Stimulated activated CD4-positive, alpha-beta T cell treated with anti-CD3 and anti-CD28 coated beads, Interleukin-1b, Interleukin-23, amount 100 ng/mL, for 1 hour (primary cell): ENCODE data around the gene PCSK6.
"Not testable (repeated sequence)": the region's sequence is repeated elsewhere in the genome, so short reads cannot be mapped to it uniquely, and the experiment has no call there.

Source experiments
- DNase-seq, 2 donors: peaks; one replicate each; pipeline ENCODE4 v3.0.0-alpha.2; 2020; ENCODE audit warnings: low read depth in 2 of 2

PCSK6 gene

GRCh38 chr15:101463270-101463669 is 26.2 kb downstream of the PCSK6 start:
- no peak for DNase-seq

- no peak for DNase-seq
These were observed 28.4 kb downstream of the PCSK6 start for GRCh38 chr15:101461097-101461496.

GRCh38 chr15:101459579-101460300 is 29.8 kb downstream of the PCSK6 start:
- no peak for DNase-seq

- DNase-seq: no peak
These were observed 30.5 kb downstream of the PCSK6 start for GRCh38 chr15:101458908-101459578.

- no peak for DNase-seq
These were observed 31.2 kb downstream of the PCSK6 start for GRCh38 chr15:101458158-101458900.

- no peak for DNase-seq
These were observed 31.8 kb downstream of the PCSK6 start for GRCh38 chr15:101457696-101458095.

GRCh38 chr15:101456057-101456739 is 33.3 kb downstream of the PCSK6 start:
- no peak for DNase-seq

- no peak for DNase-seq
These were observed 34.0 kb downstream of the PCSK6 start for GRCh38 chr15:101455291-101456025.

- DNase-seq: not testable (repeated sequence)
These were observed 34.7 kb downstream of the PCSK6 start for GRCh38 chr15:101454781-101455180.

- no peak for DNase-seq
These were observed 35.1 kb downstream of the PCSK6 start for GRCh38 chr15:101454365-101454764.

GRCh38 chr15:101453123-101454120 is 36.1 kb downstream of the PCSK6 start:
- no peak for DNase-seq

- no peak for DNase-seq
These were observed 36.9 kb downstream of the PCSK6 start for GRCh38 chr15:101452572-101452971.

- no peak for DNase-seq
These were observed 37.7 kb downstream of the PCSK6 start for GRCh38 chr15:101451846-101452245.

- no peak for DNase-seq
These were observed 38.2 kb downstream of the PCSK6 start for GRCh38 chr15:101451266-101451799.

GRCh38 chr15:101450403-101451265 is 38.9 kb downstream of the PCSK6 start:
- DNase-seq: no peak

GRCh38 chr15:101449471-101450402 is 39.8 kb downstream of the PCSK6 start:
- no peak for DNase-seq

- DNase-seq: no peak
These were observed 41.2 kb downstream of the PCSK6 start for GRCh38 chr15:101448336-101448735.

GRCh38 chr15:101447561-101448071 is 41.9 kb downstream of the PCSK6 start:
- no peak for DNase-seq
